ENCODE results near the gene DNAH9. TPM values are rescaled to one million over a fixed set of nuclear protein-coding genes. Genes with fewer than 3 reads are reported as not detected.

Gene DNAH9
- polyA plus RNA-seq, 2 donors, result 0.12 TPM

- 69 to 71% methylated on average over 5 of the region's 5 CpGs for WGBS, 2 donors
- H3K36me3 ChIP-seq (ENCODE audit: control insufficient read depth in 2 of 2, insufficient read depth in 2 of 2, low read length in 1 of 2), result no peaks in the 10 kb centered on the region
- H3K27ac ChIP-seq (ENCODE audit: low read depth in 2 of 2, low read length in 1 of 2), result peak overlapping the region in 1 of 2 donors; percentile 3
- H3K9me3 ChIP-seq (ENCODE audit: control insufficient read depth in 2 of 2, insufficient read depth in 1 of 2, low read depth in 1 of 2, low read length in 1 of 2), result no peaks in the 10 kb centered on the region
- peaks cover 0 to 2% of the 10 kb centered on the region in 2 donors for H3K27me3 ChIP-seq (ENCODE audit: control insufficient read depth in 1 of 2, insufficient read depth in 2 of 2, low read length in 2 of 2)
- peaks cover 0 to 2% of the 10 kb centered on the region in 2 donors for H3K4me1 ChIP-seq (ENCODE audit: control insufficient read depth in 2 of 2, insufficient read depth in 2 of 2, low read length in 1 of 2)
- no peak overlapping the region for H3K4me3 ChIP-seq (ENCODE audit: low read depth in 1 of 2, low read length in 2 of 2)
Observed at GRCh38 chr17:11737313-11737679, 139.0 kb downstream of the DNAH9 start.

GRCh38 chr17:11738151-11738550 is 139.9 kb downstream of the DNAH9 start:
- no peak overlapping the region for H3K27ac ChIP-seq (ENCODE audit: low read depth in 2 of 2, low read length in 1 of 2)
- WGBS, 2 donors, result 84 to 91% methylated on average over 6 of the region's 6 CpGs
- no peaks in the 10 kb centered on the region for H3K9me3 ChIP-seq (ENCODE audit: control insufficient read depth in 2 of 2, insufficient read depth in 1 of 2, low read depth in 1 of 2, low read length in 1 of 2)
- peaks cover 0 to 2% of the 10 kb centered on the region in 2 donors for H3K27me3 ChIP-seq (ENCODE audit: control insufficient read depth in 1 of 2, insufficient read depth in 2 of 2, low read length in 2 of 2)
- peaks cover 0 to 2% of the 10 kb centered on the region in 2 donors for H3K4me1 ChIP-seq (ENCODE audit: control insufficient read depth in 2 of 2, insufficient read depth in 2 of 2, low read length in 1 of 2)
- H3K4me3 ChIP-seq (ENCODE audit: low read depth in 1 of 2, low read length in 2 of 2), result no peak overlapping the region
- no peaks in the 10 kb centered on the region for H3K36me3 ChIP-seq (ENCODE audit: control insufficient read depth in 2 of 2, insufficient read depth in 2 of 2, low read length in 1 of 2)

- H3K36me3 ChIP-seq (ENCODE audit: control insufficient read depth in 2 of 2, insufficient read depth in 2 of 2, low read length in 1 of 2), result no peaks in the 10 kb centered on the region
Observed at GRCh38 chr17:11739351-11739750, 141.1 kb downstream of the DNAH9 start.

GRCh38 chr17:11739848-11740247 is 141.6 kb downstream of the DNAH9 start:
- H3K9me3 ChIP-seq (ENCODE audit: control insufficient read depth in 2 of 2, insufficient read depth in 1 of 2, low read depth in 1 of 2, low read length in 1 of 2), result no peaks in the 10 kb centered on the region
- peaks cover 0 to 2% of the 10 kb centered on the region in 2 donors for H3K4me1 ChIP-seq (ENCODE audit: control insufficient read depth in 2 of 2, insufficient read depth in 2 of 2, low read length in 1 of 2)
- WGBS, 2 donors, result 59 to 74% methylated on average over 6 of the region's 6 CpGs
- H3K36me3 ChIP-seq (ENCODE audit: control insufficient read depth in 2 of 2, insufficient read depth in 2 of 2, low read length in 1 of 2), result no peaks in the 10 kb centered on the region
- H3K4me3 ChIP-seq (ENCODE audit: low read depth in 1 of 2, low read length in 2 of 2), result no peak overlapping the region
- no peak overlapping the region for H3K27ac ChIP-seq (ENCODE audit: low read depth in 2 of 2, low read length in 1 of 2)
- peaks cover 0 to 2% of the 10 kb centered on the region in 2 donors for H3K27me3 ChIP-seq (ENCODE audit: control insufficient read depth in 1 of 2, insufficient read depth in 2 of 2, low read length in 2 of 2)

More at GRCh38 chr17:11739351-11739750, 141.1 kb downstream of the DNAH9 start:
- Histone ChIP-seq H3K9me3 (ENCODE audit: control insufficient read depth in 2 of 2, insufficient read depth in 1 of 2, low read depth in 1 of 2, low read length in 1 of 2) (no peaks in the 10 kb centered on the region), H3K27ac (ENCODE audit: low read depth in 2 of 2, low read length in 1 of 2) (no peak overlapping the region), H3K27me3 (ENCODE audit: control insufficient read depth in 1 of 2, insufficient read depth in 2 of 2, low read length in 2 of 2) (peaks cover 0 to 2% of the 10 kb centered on the region in 2 donors), H3K4me3 (ENCODE audit: low read depth in 1 of 2, low read length in 2 of 2) (no peak overlapping the region), H3K4me1 (ENCODE audit: control insufficient read depth in 2 of 2, insufficient read depth in 2 of 2, low read length in 1 of 2) (peaks cover 0 to 2% of the 10 kb centered on the region in 2 donors)
- WGBS, 2 donors, result 49 to 51% methylated on average over 5 of the region's 5 CpGs

- H3K27ac ChIP-seq (ENCODE audit: low read depth in 2 of 2, low read length in 1 of 2), result no peak overlapping the region
- peaks cover 0 to 2% of the 10 kb centered on the region in 2 donors for H3K27me3 ChIP-seq (ENCODE audit: control insufficient read depth in 1 of 2, insufficient read depth in 2 of 2, low read length in 2 of 2)
- H3K4me1 ChIP-seq (ENCODE audit: control insufficient read depth in 2 of 2, insufficient read depth in 2 of 2, low read length in 1 of 2), result no peaks in the 10 kb centered on the region
- H3K36me3 ChIP-seq (ENCODE audit: control insufficient read depth in 2 of 2, insufficient read depth in 2 of 2, low read length in 1 of 2), result no peaks in the 10 kb centered on the region
- 40 to 44% methylated on average over 4 of the region's 4 CpGs for WGBS, 2 donors
- H3K4me3 ChIP-seq (ENCODE audit: low read depth in 1 of 2, low read length in 2 of 2), result no peak overlapping the region
- peaks cover 0 to 2% of the 10 kb centered on the region in 2 donors for H3K9me3 ChIP-seq (ENCODE audit: control insufficient read depth in 2 of 2, insufficient read depth in 1 of 2, low read depth in 1 of 2, low read length in 1 of 2)
Observed at GRCh38 chr17:11742886-11743285, 144.6 kb downstream of the DNAH9 start.

- WGBS, 2 donors, result 86 to 94% methylated on average over 11 of the region's 11 CpGs
Observed at GRCh38 chr17:11744696-11745095, 146.4 kb downstream of the DNAH9 start.

GRCh38 chr17:11747441-11747840 is 149.2 kb downstream of the DNAH9 start:
- Histone ChIP-seq H3K27ac (ENCODE audit: low read depth in 2 of 2, low read length in 1 of 2) (no peak overlapping the region), H3K4me3 (ENCODE audit: low read depth in 1 of 2, low read length in 2 of 2) (no peak overlapping the region), H3K4me1 (ENCODE audit: control insufficient read depth in 2 of 2, insufficient read depth in 2 of 2, low read length in 1 of 2) (no peaks in the 10 kb centered on the region), H3K9me3 (ENCODE audit: control insufficient read depth in 2 of 2, insufficient read depth in 1 of 2, low read depth in 1 of 2, low read length in 1 of 2) (peaks cover 0 to 2% of the 10 kb centered on the region in 2 donors), H3K36me3 (ENCODE audit: control insufficient read depth in 2 of 2, insufficient read depth in 2 of 2, low read length in 1 of 2) (no peaks in the 10 kb centered on the region), H3K27me3 (ENCODE audit: control insufficient read depth in 1 of 2, insufficient read depth in 2 of 2, low read length in 2 of 2) (no peaks in the 10 kb centered on the region)
- WGBS, 2 donors, result 86 to 90% methylated on average over 7 of the region's 7 CpGs

More at GRCh38 chr17:11744696-11745095, 146.4 kb downstream of the DNAH9 start:
- peaks cover 0 to 2% of the 10 kb centered on the region in 2 donors for H3K9me3 ChIP-seq (ENCODE audit: control insufficient read depth in 2 of 2, insufficient read depth in 1 of 2, low read depth in 1 of 2, low read length in 1 of 2)
- no peaks in the 10 kb centered on the region for H3K27me3 ChIP-seq (ENCODE audit: control insufficient read depth in 1 of 2, insufficient read depth in 2 of 2, low read length in 2 of 2)
- no peak overlapping the region for H3K4me3 ChIP-seq (ENCODE audit: low read depth in 1 of 2, low read length in 2 of 2)
- no peak overlapping the region for H3K27ac ChIP-seq (ENCODE audit: low read depth in 2 of 2, low read length in 1 of 2)
- H3K4me1 ChIP-seq (ENCODE audit: control insufficient read depth in 2 of 2, insufficient read depth in 2 of 2, low read length in 1 of 2), result no peaks in the 10 kb centered on the region
- H3K36me3 ChIP-seq (ENCODE audit: control insufficient read depth in 2 of 2, insufficient read depth in 2 of 2, low read length in 1 of 2), result no peaks in the 10 kb centered on the region

- H3K36me3 ChIP-seq (ENCODE audit: control insufficient read depth in 2 of 2, insufficient read depth in 2 of 2, low read length in 1 of 2), result no peaks in the 10 kb centered on the region
- no peaks in the 10 kb centered on the region for H3K27me3 ChIP-seq (ENCODE audit: control insufficient read depth in 1 of 2, insufficient read depth in 2 of 2, low read length in 2 of 2)
- H3K4me1 ChIP-seq (ENCODE audit: control insufficient read depth in 2 of 2, insufficient read depth in 2 of 2, low read length in 1 of 2), result no peaks in the 10 kb centered on the region
- WGBS, 2 donors, result 57 to 63% methylated on average over 5 of the region's 5 CpGs
- H3K4me3 ChIP-seq (ENCODE audit: low read depth in 1 of 2, low read length in 2 of 2), result no peak overlapping the region
- H3K9me3 ChIP-seq (ENCODE audit: control insufficient read depth in 2 of 2, insufficient read depth in 1 of 2, low read depth in 1 of 2, low read length in 1 of 2), result peaks cover 2 to 3% of the 10 kb centered on the region in 2 donors
- H3K27ac ChIP-seq (ENCODE audit: low read depth in 2 of 2, low read length in 1 of 2), result no peak overlapping the region
Observed at GRCh38 chr17:11757815-11758214, 159.5 kb downstream of the DNAH9 start.

- Histone ChIP-seq H3K9me3 (ENCODE audit: control insufficient read depth in 2 of 2, insufficient read depth in 1 of 2, low read depth in 1 of 2, low read length in 1 of 2) (no peaks in the 10 kb centered on the region), H3K27ac (ENCODE audit: low read depth in 2 of 2, low read length in 1 of 2) (no peak overlapping the region), H3K4me3 (ENCODE audit: low read depth in 1 of 2, low read length in 2 of 2) (no peak overlapping the region), H3K4me1 (ENCODE audit: control insufficient read depth in 2 of 2, insufficient read depth in 2 of 2, low read length in 1 of 2) (no peaks in the 10 kb centered on the region), H3K36me3 (ENCODE audit: control insufficient read depth in 2 of 2, insufficient read depth in 2 of 2, low read length in 1 of 2) (no peaks in the 10 kb centered on the region), H3K27me3 (ENCODE audit: control insufficient read depth in 1 of 2, insufficient read depth in 2 of 2, low read length in 2 of 2) (no peaks in the 10 kb centered on the region)
- 91 to 93% methylated on average over 11 of the region's 11 CpGs for WGBS, 2 donors
Observed at GRCh38 chr17:11768106-11768505, 169.8 kb downstream of the DNAH9 start.

GRCh38 chr17:11768981-11769380 is 170.7 kb downstream of the DNAH9 start:
- no peaks in the 10 kb centered on the region for H3K36me3 ChIP-seq (ENCODE audit: control insufficient read depth in 2 of 2, insufficient read depth in 2 of 2, low read length in 1 of 2)
- no peak overlapping the region for H3K4me3 ChIP-seq (ENCODE audit: low read depth in 1 of 2, low read length in 2 of 2)
- no peak overlapping the region for H3K27ac ChIP-seq (ENCODE audit: low read depth in 2 of 2, low read length in 1 of 2)
- 85 to 88% methylated on average over 19 of the region's 19 CpGs for WGBS, 2 donors
- H3K27me3 ChIP-seq (ENCODE audit: control insufficient read depth in 1 of 2, insufficient read depth in 2 of 2, low read length in 2 of 2), result no peaks in the 10 kb centered on the region
- no peaks in the 10 kb centered on the region for H3K9me3 ChIP-seq (ENCODE audit: control insufficient read depth in 2 of 2, insufficient read depth in 1 of 2, low read depth in 1 of 2, low read length in 1 of 2)
- no peaks in the 10 kb centered on the region for H3K4me1 ChIP-seq (ENCODE audit: control insufficient read depth in 2 of 2, insufficient read depth in 2 of 2, low read length in 1 of 2)
